CD4-positive, alpha-beta T cell treated with Interleukin-17A for 1 hour (primary cell): ENCODE data around the gene WSCD1.

Source experiments
- DNase-seq: peaks from one replicate; pipeline ENCODE4 v3.0.0-alpha.2; 2020

Gene WSCD1

GRCh38 chr17:6110088-6110487, 39.9 kb downstream of the WSCD1 start:
- DNase-seq: no peak

GRCh38 chr17:6110592-6110991, 40.4 kb downstream of the WSCD1 start:
- DNase-seq: no peak

GRCh38 chr17:6120351-6120750, 50.2 kb downstream of the WSCD1 start:
- DNase-seq: no peak

- no peak for DNase-seq
These were observed 54.7 kb downstream of the WSCD1 start for GRCh38 chr17:6124856-6125255.

- no peak for DNase-seq
These were observed 56.6 kb downstream of the WSCD1 start for GRCh38 chr17:6126768-6127167.

- DNase-seq: no peak
These were observed 64.5 kb downstream of the WSCD1 start for GRCh38 chr17:6134721-6135120.

GRCh38 chr17:6135236-6135635, 65.1 kb downstream of the WSCD1 start:
- DNase-seq: no peak

- no peak for DNase-seq
These were observed 65.8 kb downstream of the WSCD1 start for GRCh38 chr17:6135996-6136395.

- DNase-seq: no peak
These were observed 67.7 kb downstream of the WSCD1 start for GRCh38 chr17:6137716-6138502.

- DNase-seq: no peak
These were observed 68.7 kb downstream of the WSCD1 start for GRCh38 chr17:6138761-6139446.

- no peak for DNase-seq
These were observed 69.3 kb downstream of the WSCD1 start for GRCh38 chr17:6139447-6139832.

- DNase-seq: no peak
These were observed 70.0 kb downstream of the WSCD1 start for GRCh38 chr17:6140188-6140587.

GRCh38 chr17:6140728-6141330, 70.7 kb downstream of the WSCD1 start:
- DNase-seq: no peak

GRCh38 chr17:6142701-6143100, 72.5 kb downstream of the WSCD1 start:
- DNase-seq: no peak

GRCh38 chr17:6145946-6146345, 75.8 kb downstream of the WSCD1 start:
- no peak for DNase-seq

GRCh38 chr17:6147042-6147441, 76.9 kb downstream of the WSCD1 start:
- DNase-seq: no peak

- no peak for DNase-seq
These were observed 83.2 kb downstream of the WSCD1 start for GRCh38 chr17:6153375-6153774.

- DNase-seq: no peak
These were observed 87.5 kb downstream of the WSCD1 start for GRCh38 chr17:6157716-6158115.

- DNase-seq: no peak
These were observed 89.5 kb downstream of the WSCD1 start for GRCh38 chr17:6159541-6160231.

- no peak for DNase-seq
These were observed 90.0 kb downstream of the WSCD1 start for GRCh38 chr17:6160232-6160555.

- DNase-seq: no peak
These were observed 91.0 kb downstream of the WSCD1 start for GRCh38 chr17:6160911-6161855.

- DNase-seq: no peak
These were observed 92.0 kb downstream of the WSCD1 start for GRCh38 chr17:6162216-6162615.

GRCh38 chr17:6162892-6163291, 92.7 kb downstream of the WSCD1 start:
- no peak for DNase-seq
